Fibroblast of pulmonary artery (primary cell): ENCODE results near the gene DYNLRB1.

ENCODE experiments used
- DNase-seq: peaks from one replicate; pipeline ENCODE4 v3.0.0-alpha.2; 2010; ENCODE audit warnings: low read depth
- H3K4me3 ChIP-seq: replicated peaks from 2 replicates; pipeline ENCODE4 v1.5.1; 2011; ENCODE audit warnings: low read depth, mild to moderate bottlenecking, control low read depth, low read length, moderate library complexity
- CTCF ChIP-seq: IDR thresholded peaks from 2 replicates; pipeline ENCODE4 v1.5.1; 2011; ENCODE audit warnings: mild to moderate bottlenecking, control low read depth, low read length, inconsistent platforms; ENCODE audit errors: missing control alignments

DYNLRB1 gene

GRCh38 chr20:34583544-34583943 lies 67.3 kb downstream of the DYNLRB1 start:
- H3K4me3 ChIP-seq = no peak overlapping the region
- no peak for DNase-seq
- no peak for TF ChIP-seq CTCF

GRCh38 chr20:34585019-34585418 lies 68.8 kb downstream of the DYNLRB1 start:
- DNase-seq = no peak
- no peak overlapping the region for H3K4me3 ChIP-seq
- no peak for TF ChIP-seq CTCF

GRCh38 chr20:34586488-34587163 lies 70.4 kb downstream of the DYNLRB1 start:
- no peak for TF ChIP-seq CTCF
- DNase-seq = no peak
- no peak overlapping the region for H3K4me3 ChIP-seq
